Right ventricle myocardium inferior (tissue), 1 donor: ENCODE data around the gene NR3C2. TPM values are rescaled to one million over a fixed set of nuclear protein-coding genes. Genes with fewer than 3 reads are reported as not detected.
"Not testable (repeated sequence)": the region's sequence is repeated elsewhere in the genome, so short reads cannot be mapped to it uniquely, and the experiment has no call there.

Source experiments
- ATAC-seq: fragments of 200-7000 bp; cut with Tn5 transposase; one replicate; pipeline ENCODE4 v1.9.1; 2020; ENCODE audit warnings: mild to moderate bottlenecking, moderate library complexity
- DNase-seq: peaks from one replicate; pipeline ENCODE4 v3.0.0; 2021; ENCODE audit errors: missing footprints
- intact Hi-C: fragments of 100-400 bp; cut with DNase I; formaldehyde crosslinking; loops from one replicate; pipeline ENCODE4 v1.11.0; 2022
- total RNA-seq: library from RNA; stranded (reverse); fragmentation: NEBNext Ultra II Directional; extraction: Animal tissue kit (Norgen Biotek cat#: 25700); gene quantifications from one replicate; pipeline ENCODE4 v1.2.1, GENCODE V29; 2021
- donor health status: DM: no; HTN: yes; CAD: no; lungs with severe emphysema.

NR3C2 gene
- total RNA-seq, 1 donor from 2014 or later: 23.6 TPM

DNA sequence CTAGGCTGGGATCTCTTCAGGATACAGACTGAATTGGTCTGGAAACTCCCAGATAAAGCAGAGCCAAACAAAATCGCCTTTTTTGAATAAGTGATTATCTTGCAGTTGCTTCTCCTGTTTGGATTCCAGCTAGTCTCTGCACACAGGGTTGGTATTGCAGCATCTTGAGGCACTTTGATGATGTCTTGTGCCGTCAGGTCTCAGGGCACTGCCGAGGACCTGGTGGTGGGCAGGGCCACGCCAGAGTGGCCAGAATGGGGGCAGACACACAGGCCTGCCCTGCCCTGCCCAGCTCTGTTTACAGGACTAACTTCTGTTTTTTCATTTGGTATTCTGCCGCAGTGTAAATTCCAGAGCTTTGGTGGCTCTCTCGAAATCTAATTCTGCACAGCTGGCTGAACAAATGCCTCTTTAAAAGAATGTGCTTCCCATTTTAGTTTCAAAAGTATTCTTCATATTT is 276.1 kb downstream of the NR3C2 start:
- intact Hi-C loops: loop anchor here (10.0 kb wide), 1 partner anchor 109 kb away; no protein-coding TSS in a partner anchor
- peak; percentile 73 for ATAC-seq
- no peak for DNase-seq

DNA sequence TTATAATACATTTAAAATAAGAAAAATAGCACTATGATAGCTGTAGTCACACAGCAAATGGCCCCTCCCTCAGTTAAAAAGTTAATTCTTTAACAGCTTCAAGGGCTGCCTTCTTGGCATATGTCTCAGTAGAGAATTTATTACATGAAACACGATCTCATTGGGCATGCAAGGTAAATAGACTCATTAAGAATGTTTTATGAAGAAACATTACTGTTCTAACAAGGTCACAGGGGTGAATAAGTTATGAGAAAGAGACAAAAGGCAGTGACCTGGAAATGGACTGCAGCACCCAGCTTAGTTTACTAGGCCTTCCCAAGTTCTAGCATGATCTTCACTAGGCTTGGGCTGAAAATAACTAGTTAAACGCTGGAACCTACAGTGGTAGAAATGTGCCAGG is 277.7 kb downstream of the NR3C2 start:
- intact Hi-C loops: loop anchor here (10.0 kb wide), 1 partner anchor 110 kb away; no protein-coding TSS in a partner anchor

GRCh38 chr4:148162991-148163390 is 279.2 kb downstream of the NR3C2 start:
- ATAC-seq (no peak), DNase-seq (no peak)
- intact Hi-C loops: loop anchor here (10.0 kb wide), 1 partner anchor 112 kb away; no protein-coding TSS in a partner anchor

More for the DNA sequence above, 277.7 kb downstream of the NR3C2 start:
- ATAC-seq (no peak), DNase-seq (no peak)

DNA sequence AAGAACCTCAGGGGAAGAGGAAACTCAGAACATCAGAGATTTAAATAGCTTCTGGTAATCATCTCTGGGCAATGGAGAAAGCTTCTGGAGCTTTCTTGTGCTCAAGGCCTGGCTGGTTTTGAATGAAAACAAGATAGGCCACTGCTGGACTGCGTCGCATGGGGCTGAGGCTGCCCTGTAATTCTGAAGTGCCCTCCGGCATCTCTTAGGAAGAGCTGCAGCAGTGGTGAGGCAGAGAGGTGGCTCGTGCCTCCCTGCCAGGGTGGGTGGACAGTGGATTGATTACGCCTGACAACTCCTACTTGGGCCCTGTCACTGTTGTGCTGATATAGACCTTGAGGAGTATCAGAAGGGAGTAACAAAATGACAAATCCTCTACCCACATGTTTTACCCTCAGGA is 279.7 kb downstream of the NR3C2 start:
- ATAC-seq (no peak), DNase-seq (no peak)
- intact Hi-C loops: loop anchor here (10.0 kb wide), 1 partner anchor 112 kb away; no protein-coding TSS in a partner anchor

DNA sequence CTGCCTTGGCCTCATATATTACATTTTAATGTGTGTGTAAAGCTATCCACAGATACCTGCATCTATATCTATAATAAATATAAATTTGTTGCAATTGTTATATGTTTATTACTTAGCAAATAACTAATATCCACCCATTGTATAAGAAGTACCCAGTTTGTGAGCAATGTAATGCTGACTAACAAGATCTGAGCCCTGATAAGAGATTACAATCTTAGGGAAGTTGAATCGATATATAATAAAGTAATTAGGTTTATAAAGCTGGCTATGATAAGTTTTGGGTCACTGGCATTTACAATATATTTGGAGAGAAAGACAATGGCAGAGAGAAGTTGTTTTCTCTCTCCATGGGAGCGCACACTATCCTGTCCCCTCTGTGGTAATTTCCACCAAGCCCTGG is 280.6 kb downstream of the NR3C2 start:
- intact Hi-C loops: loop anchor here (10.0 kb wide), 1 partner anchor 113 kb away; no protein-coding TSS in a partner anchor
- no peak for ATAC-seq
- DNase-seq: no peak

DNA sequence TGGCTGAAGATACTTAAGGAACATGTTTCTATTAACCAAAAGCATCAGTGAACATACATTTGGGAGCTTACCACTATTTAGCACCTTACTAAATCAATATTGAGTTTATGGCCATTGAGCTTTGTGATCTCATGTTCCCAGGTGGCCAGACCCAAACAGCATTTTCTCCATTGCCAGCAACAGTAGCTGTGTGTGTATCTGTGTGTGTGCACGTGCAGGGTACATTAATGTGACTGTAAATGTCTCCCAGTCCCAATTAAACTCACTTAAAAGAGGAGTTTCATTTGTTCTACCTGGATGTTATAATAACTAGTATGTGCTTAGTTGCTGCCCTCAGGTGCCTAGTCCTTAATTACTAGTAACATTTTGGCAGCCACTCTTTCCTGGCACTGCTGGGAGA is 282.4 kb downstream of the NR3C2 start:
- DNase-seq (no peak), ATAC-seq (no peak)
- intact Hi-C loops: loop anchor here (10.0 kb wide), 1 partner anchor 115 kb away; no protein-coding TSS in a partner anchor

DNA sequence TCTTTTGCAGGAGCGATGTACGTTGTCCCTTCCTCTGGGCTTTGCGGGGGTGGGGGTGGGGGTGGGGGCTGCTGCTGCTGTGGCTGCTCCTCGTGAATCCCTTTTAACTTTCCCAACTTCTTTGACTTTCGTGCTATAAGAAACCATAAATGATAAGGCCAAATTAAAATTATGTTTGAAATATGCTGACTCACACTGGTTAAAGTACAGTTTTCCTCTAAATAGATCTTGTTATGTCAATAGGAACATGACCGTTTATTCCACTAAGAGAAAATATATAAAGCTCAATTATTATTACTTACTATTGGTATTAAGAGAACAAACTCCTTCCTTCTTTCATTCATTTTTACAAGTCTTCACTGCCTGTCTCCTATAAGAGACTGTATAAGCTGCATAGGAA is 287.4 kb downstream of the NR3C2 start:
- no peak for ATAC-seq

DNA sequence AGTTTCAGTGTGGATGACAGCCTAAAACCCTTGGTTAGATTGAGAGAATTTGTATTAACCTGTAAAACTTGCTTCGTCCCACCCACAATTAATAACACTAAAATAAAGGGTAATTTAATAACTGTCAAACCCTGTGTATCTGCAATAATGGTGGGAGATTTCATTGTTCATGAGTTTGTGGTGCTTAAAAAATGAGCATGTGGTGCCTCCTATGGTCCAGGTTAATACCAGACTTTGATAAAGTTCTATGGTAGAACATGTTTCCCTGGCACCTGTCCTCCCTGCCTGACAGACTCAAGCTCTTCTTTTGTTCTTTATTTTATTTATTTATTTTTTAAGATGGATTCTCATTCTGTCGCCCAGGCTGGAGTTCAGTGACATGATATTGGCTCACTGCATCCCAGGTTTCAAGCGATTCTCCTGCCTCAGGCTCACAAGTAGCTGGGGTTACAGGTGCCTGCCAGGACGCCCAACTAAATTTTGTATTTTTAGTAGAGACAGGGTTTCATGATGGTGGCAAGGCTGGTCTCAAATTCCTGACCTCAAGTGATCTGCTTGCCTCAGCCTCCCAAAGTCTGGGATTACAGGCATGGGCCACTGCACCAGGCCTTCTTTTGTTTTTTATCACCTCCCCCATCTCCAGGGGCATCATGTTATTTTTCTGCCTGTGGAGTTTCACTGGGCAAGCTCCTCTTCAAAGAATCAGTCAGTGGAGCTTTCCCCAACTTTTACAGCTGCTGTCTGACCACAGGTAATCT is 289.2 kb downstream of the NR3C2 start:
- DNase-seq (no peak), ATAC-seq (no peak)
- intact Hi-C loops: no loop called here

More for the DNA sequence above, 287.4 kb downstream of the NR3C2 start:
- DNase-seq: no peak
- intact Hi-C loops: no loop called here

DNA sequence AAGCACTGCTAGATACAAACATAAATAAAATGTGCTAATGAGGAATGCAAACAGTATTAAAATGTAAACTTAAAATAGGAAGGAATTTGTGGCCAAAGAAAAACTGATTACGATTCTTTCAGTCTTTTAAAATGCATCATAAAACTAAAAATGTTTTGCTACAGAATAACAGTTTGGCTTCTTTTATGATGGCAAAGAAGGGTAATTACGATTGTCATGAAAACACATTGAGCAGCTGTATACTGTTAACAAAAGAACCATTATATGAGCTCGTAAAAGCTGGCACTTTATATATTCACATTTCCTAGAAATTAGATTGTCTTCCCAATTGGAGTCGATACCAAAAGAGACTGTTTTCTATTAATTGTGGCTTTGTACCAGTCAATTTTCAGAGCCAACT is 290.4 kb downstream of the NR3C2 start:
- no peak for ATAC-seq
- no peak for DNase-seq
- intact Hi-C loops: no loop called here

- intact Hi-C loops: no loop called here
- DNase-seq: no peak
- ATAC-seq: no peak
Observed at GRCh38 chr4:148145475-148145874, 296.7 kb downstream of the NR3C2 start.

GRCh38 chr4:148143174-148143573 is 299.0 kb downstream of the NR3C2 start:
- DNase-seq: no peak
- intact Hi-C loops: no loop called here
- ATAC-seq: no peak

GRCh38 chr4:148141501-148141900 is 300.7 kb downstream of the NR3C2 start:
- no peak for DNase-seq
- intact Hi-C loops: no loop called here
- no peak for ATAC-seq

DNA sequence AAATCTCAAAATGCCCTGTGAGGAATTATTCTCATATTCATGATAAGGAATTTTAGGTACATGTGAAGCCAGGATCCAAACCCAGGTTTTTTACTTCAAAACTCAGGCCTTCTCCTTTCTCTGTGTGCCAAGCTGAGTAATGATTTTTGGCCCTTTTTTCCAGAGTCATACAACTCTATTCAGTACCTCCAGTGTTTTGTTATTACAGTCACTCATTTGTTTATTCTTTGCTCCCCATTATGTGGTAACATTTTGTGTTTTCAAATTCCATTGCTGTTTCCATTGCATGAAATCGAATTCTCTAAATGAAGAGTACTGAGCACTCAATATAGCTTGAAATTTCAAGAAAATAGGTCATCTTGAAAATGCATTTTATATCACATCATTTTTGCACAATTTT is 315.4 kb downstream of the NR3C2 start:
- ATAC-seq (no peak), DNase-seq (no peak)
- intact Hi-C loops: no loop called here

- DNase-seq: no peak
- no peak for ATAC-seq
- intact Hi-C loops: no loop called here
Observed at GRCh38 chr4:148124512-148124911, 317.7 kb downstream of the NR3C2 start.

DNA sequence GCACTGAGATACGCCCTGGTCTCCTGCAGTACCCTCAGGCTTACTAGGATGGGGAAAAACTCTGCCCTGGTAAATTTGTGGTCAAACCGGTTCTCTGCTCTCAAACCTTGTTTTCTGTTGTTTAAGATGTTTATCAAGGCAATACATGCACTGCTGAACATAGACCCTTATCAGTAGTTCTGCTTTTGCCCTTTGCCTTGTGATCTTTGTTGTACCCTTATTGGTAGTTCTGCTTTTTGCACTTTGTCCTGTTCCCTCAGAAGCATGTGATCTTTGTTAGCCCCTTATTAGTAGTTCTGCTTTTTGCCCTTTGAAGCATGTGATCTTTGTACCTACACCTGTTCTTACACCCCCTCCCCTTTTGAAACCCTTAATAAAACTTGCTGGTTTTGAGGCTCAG is 319.1 kb downstream of the NR3C2 start:
- DNase-seq, intact Hi-C loops, ATAC-seq: not testable (repeated sequence)

- intact Hi-C loops: no loop called here
- ATAC-seq: no peak
- no peak for DNase-seq
Observed at GRCh38 chr4:148120216-148120615, 322.0 kb downstream of the NR3C2 start.

- no peak for DNase-seq
- ATAC-seq: no peak
- intact Hi-C loops: no loop called here
Observed at GRCh38 chr4:148118633-148119032, 323.6 kb downstream of the NR3C2 start.

DNA sequence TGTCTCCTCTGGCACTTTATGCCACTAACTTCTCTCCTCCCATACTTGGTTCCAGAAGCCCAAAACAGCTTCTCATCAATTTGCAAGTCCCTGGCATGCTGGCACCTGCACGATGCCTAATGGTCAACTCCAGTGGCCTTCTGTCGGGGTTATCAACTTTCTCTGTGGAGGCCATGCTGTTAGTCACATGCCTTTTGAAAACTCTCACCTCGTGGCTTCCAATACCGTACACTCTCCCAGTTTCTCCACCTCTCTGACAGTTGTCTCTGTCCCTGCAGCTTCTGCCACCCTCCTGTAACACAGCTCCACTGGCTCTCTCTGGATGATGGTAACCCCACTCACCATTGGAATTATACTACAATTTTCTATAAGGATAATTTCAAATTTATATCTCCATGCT is 324.0 kb downstream of the NR3C2 start:
- DNase-seq: no peak
- intact Hi-C loops: no loop called here
- no peak for ATAC-seq

- ATAC-seq (no peak), DNase-seq (no peak)
- intact Hi-C loops: no loop called here
Observed at GRCh38 chr4:148116969-148117368, 325.2 kb downstream of the NR3C2 start.

- intact Hi-C loops: no loop called here
- ATAC-seq (no peak), DNase-seq (no peak)
Observed at GRCh38 chr4:148116264-148116663, 325.9 kb downstream of the NR3C2 start.
